ENCODE data around the gene STN1. TPM values are rescaled to one million over a fixed set of nuclear protein-coding genes. Genes with fewer than 3 reads are reported as not detected.

STN1 gene
- total and polyA plus RNA-seq, 2 of the 8 experiments (the other 6 are each of a cell fraction or from before 2014, with no cell fraction given) = 10.1 to 12.4 TPM

GRCh38 chr10:103916876-103917275 is 1.1 kb downstream of the STN1 start (continued):
- TF ChIP-seq USF2 (IDR thresholded peaks at IDR 0.05; ENCODE audit: low read length) (no peak), BCL11A (IDR thresholded peaks at IDR 0.05; ENCODE audit: low read depth in 2 of 2, low read length in 2 of 2) (no peak)

Measured in H1 (cell line).